Measurements from ENCODE around the gene SGCA. TPM values are rescaled to one million over a fixed set of nuclear protein-coding genes. Genes with fewer than 3 reads are reported as not detected.

Gene SGCA
- total RNA-seq, 1 donor, result not detected

GRCh38 chr17:50219939-50220465, 54.2 kb downstream of the SGCA start:
- peaks cover 5% of the 10 kb centered on the region for H3K79me2 ChIP-seq (ENCODE audit: insufficient read depth, low read length)
- H3K4me2 ChIP-seq (ENCODE audit: insufficient read depth, low read length), result peak overlapping the region; percentile 88
- H3K9me3 ChIP-seq (ENCODE audit: low read depth, low read length), result no peaks in the 10 kb centered on the region
- peak overlapping the region; percentile 66 for H3K4me3 ChIP-seq (ENCODE audit: insufficient read depth, low read length)
- peaks cover 77% of the 10 kb centered on the region for H3K4me1 ChIP-seq (ENCODE audit: insufficient read depth, low read length)
- no peak for TF ChIP-seq CTCF (IDR thresholded peaks at IDR 0.05; ENCODE audit: extremely low read depth, low read depth, low read length)
- peak overlapping the region; percentile 100 for H3K27ac ChIP-seq (ENCODE audit: low read depth, low read length)
- no peaks in the 10 kb centered on the region for H3K36me3 ChIP-seq (ENCODE audit: insufficient read depth, low read length)
- H4K20me1 ChIP-seq (ENCODE audit: insufficient read depth, low read length), result no peaks in the 10 kb centered on the region
- no peak overlapping the region for H2AFZ ChIP-seq (ENCODE audit: low read length)
- peak; percentile 82 for DNase-seq (ENCODE audit: insufficient read length, low spot score, missing footprints)
- H3K27me3 ChIP-seq (ENCODE audit: insufficient read depth, low read length), result no peaks in the 10 kb centered on the region

DNA sequence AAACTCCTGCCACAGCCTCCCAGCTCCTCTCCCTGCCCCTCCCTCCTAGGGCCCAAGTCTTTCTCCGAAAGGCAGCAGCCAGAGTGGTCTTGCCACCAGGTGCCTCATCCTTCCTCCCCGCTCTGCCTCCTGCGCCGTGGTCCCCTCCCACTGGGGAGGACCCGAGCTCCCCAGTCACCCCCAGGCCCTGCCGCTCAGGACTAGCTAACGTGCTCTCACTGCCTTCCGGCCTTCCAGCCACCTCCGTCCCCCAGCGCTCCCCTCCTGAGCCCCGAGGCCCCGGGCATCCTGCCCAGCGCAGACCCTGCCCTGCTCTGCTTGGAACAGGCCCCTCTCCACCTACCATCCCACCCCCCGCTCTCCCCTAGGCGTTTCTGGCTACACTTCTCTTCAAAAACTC, 55.0 kb downstream of the SGCA start:
- Histone ChIP-seq H3K4me1 (ENCODE audit: insufficient read depth, low read length) (peaks cover 69% of the 10 kb centered on the region), H3K27ac (ENCODE audit: low read depth, low read length) (peak overlapping the region; percentile 100), H3K9me3 (ENCODE audit: low read depth, low read length) (peaks cover 1% of the 10 kb centered on the region), H3K4me2 (ENCODE audit: insufficient read depth, low read length) (peak overlapping the region; percentile 88), H3K36me3 (ENCODE audit: insufficient read depth, low read length) (no peaks in the 10 kb centered on the region), H3K4me3 (ENCODE audit: insufficient read depth, low read length) (no peak overlapping the region), H3K79me2 (ENCODE audit: insufficient read depth, low read length) (peaks cover 4% of the 10 kb centered on the region), H3K27me3 (ENCODE audit: insufficient read depth, low read length) (no peaks in the 10 kb centered on the region), H4K20me1 (ENCODE audit: insufficient read depth, low read length) (no peaks in the 10 kb centered on the region), H2AFZ (ENCODE audit: low read length) (no peak overlapping the region)
- no peak for TF ChIP-seq CTCF (IDR thresholded peaks at IDR 0.05; ENCODE audit: extremely low read depth, low read depth, low read length)
- peak; percentile 27 for DNase-seq (ENCODE audit: insufficient read length, low spot score, missing footprints)

DNA sequence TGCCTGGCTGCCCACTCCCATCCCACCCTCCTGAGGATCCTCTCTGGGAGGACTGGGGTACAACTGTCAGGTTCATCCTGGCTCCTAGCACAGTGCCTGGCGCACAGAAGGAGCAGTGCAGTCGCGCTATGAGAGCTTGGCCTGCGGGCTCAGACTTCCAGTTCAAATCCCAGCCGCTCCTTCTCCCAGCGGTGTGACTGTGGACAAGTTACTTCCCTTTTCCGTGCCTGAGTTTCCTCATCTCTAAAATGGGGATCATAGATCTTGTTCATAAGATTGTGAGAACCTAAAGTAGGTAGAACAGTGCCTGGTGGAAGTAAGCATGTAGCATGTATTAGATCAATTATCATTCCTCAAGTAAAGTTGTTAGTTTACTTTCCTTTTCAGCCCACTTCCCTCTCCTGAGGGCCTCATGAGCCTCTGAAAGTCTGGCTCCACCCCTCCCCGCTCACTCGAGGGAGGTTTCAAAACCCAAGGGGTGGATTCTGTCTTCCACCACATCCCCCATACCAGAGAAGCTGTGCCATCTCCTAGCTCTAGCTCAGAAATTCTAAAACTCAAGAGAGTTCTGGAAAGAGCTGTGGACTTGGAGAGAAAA, 55.6 kb downstream of the SGCA start:
- peaks cover 1% of the 10 kb centered on the region for H3K9me3 ChIP-seq (ENCODE audit: low read depth, low read length)
- peak; percentile 52 for DNase-seq (ENCODE audit: insufficient read length, low spot score, missing footprints)
- peak overlapping the region; percentile 56 for H3K4me2 ChIP-seq (ENCODE audit: insufficient read depth, low read length)
- H3K4me3 ChIP-seq (ENCODE audit: insufficient read depth, low read length), result peak overlapping the region; percentile 40
- TF ChIP-seq CTCF (IDR thresholded peaks at IDR 0.05; ENCODE audit: extremely low read depth, low read depth, low read length), result no peak
- peak overlapping the region; percentile 100 for H3K27ac ChIP-seq (ENCODE audit: low read depth, low read length)
- H3K27me3 ChIP-seq (ENCODE audit: insufficient read depth, low read length), result no peaks in the 10 kb centered on the region
- peaks cover 64% of the 10 kb centered on the region for H3K4me1 ChIP-seq (ENCODE audit: insufficient read depth, low read length)
- H2AFZ ChIP-seq (ENCODE audit: low read length), result no peak overlapping the region
- H3K79me2 ChIP-seq (ENCODE audit: insufficient read depth, low read length), result peaks cover 4% of the 10 kb centered on the region
- no peaks in the 10 kb centered on the region for H4K20me1 ChIP-seq (ENCODE audit: insufficient read depth, low read length)
- no peaks in the 10 kb centered on the region for H3K36me3 ChIP-seq (ENCODE audit: insufficient read depth, low read length)

- peaks cover 58% of the 10 kb centered on the region for H3K4me1 ChIP-seq (ENCODE audit: insufficient read depth, low read length)
- peak overlapping the region; percentile 40 for H3K4me3 ChIP-seq (ENCODE audit: insufficient read depth, low read length)
- peak overlapping the region; percentile 100 for H3K27ac ChIP-seq (ENCODE audit: low read depth, low read length)
Measured at GRCh38 chr17:50221864-50222545, 56.2 kb downstream of the SGCA start.

More at GRCh38 chr17:50221864-50222545, 56.2 kb downstream of the SGCA start:
- H3K9me3 ChIP-seq (ENCODE audit: low read depth, low read length), result peaks cover 5% of the 10 kb centered on the region
- H3K27me3 ChIP-seq (ENCODE audit: insufficient read depth, low read length), result no peaks in the 10 kb centered on the region
- H3K79me2 ChIP-seq (ENCODE audit: insufficient read depth, low read length), result peaks cover under 1% of the 10 kb centered on the region
- no peaks in the 10 kb centered on the region for H4K20me1 ChIP-seq (ENCODE audit: insufficient read depth, low read length)
- H3K4me2 ChIP-seq (ENCODE audit: insufficient read depth, low read length), result peak overlapping the region; percentile 56
- no peak for TF ChIP-seq CTCF (IDR thresholded peaks at IDR 0.05; ENCODE audit: extremely low read depth, low read depth, low read length)
- no peaks in the 10 kb centered on the region for H3K36me3 ChIP-seq (ENCODE audit: insufficient read depth, low read length)
- DNase-seq (ENCODE audit: insufficient read length, low spot score, missing footprints), result peak; percentile 90
- no peak overlapping the region for H2AFZ ChIP-seq (ENCODE audit: low read length)

All from osteoblast (primary cell).